Tibial nerve (tissue), 4 donors: Measurements from ENCODE around the gene SYTL1. TPM values are rescaled to one million over a fixed set of nuclear protein-coding genes. Genes with fewer than 3 reads are reported as not detected.
"Not testable (repeated sequence)": the region's sequence is repeated elsewhere in the genome, so short reads cannot be mapped to it uniquely, and the experiment has no call there.

ENCODE experiments used
- DNase-seq, 2 donors: peaks; one replicate each; pipeline ENCODE4 v3.0.0-alpha.2; 2019; ENCODE audit warnings: low spot score in 2 of 2
- H3K27ac ChIP-seq, 4 donors: fragments of 200-600 bp; sonication (generic) in 3 of 4; one replicate each; pipeline ENCODE4 v1.5.1; 2017 to 2019; ENCODE audit warnings: mild to moderate bottlenecking in 1 of 4
- H3K27me3 ChIP-seq, 2 donors: fragments of 200-600 bp; sonication (generic) in 1 of 2; one replicate each; pipeline versions ENCODE4 v1.5.1 to v1.6.0; 2017 to 2019
- H3K36me3 ChIP-seq, 3 donors: fragments of 200-600 bp; sonication (generic); one replicate each; pipeline ENCODE4 v1.5.1; 2018 to 2019
- H3K4me1 ChIP-seq, 4 donors: fragments of 200-600 bp; sonication (generic) in 3 of 4; one replicate each; pipeline ENCODE4 v1.5.1; 2017 to 2019
- H3K4me3 ChIP-seq, 4 donors: fragments of 200-600 bp; sonication (generic) in 3 of 4; one replicate each; pipeline ENCODE4 v1.5.1; 2017 to 2019; ENCODE audit warnings: mild to moderate bottlenecking in 1 of 4, moderate library complexity in 1 of 4
- H3K9me3 ChIP-seq, 4 donors: fragments of 200-600 bp; sonication (generic) in 3 of 4; one replicate each; pipeline ENCODE4 v1.5.1; 2017 to 2019
- CTCF ChIP-seq, 5 experiments: fragments of 200-600 bp in 3 of 5; fragments of 450-650 bp in 2 of 5; sonication (generic) in 3 of 5; IDR thresholded peaks; one replicate each; pipeline ENCODE4 v1.5.1; 2016 to 2019; ENCODE audit warnings: antibody characterized with exemption in 5 of 5, mild to moderate bottlenecking in 3 of 5, moderate library complexity in 2 of 5
- EP300 ChIP-seq, 2 donors: sonication (generic); formaldehyde crosslinking; IDR thresholded peaks; one replicate each; pipeline ENCODE4 v1.6.1; 2017; ENCODE audit warnings: antibody characterized with exemption in 2 of 2, mild to moderate bottlenecking in 1 of 2
- POLR2A ChIP-seq, 2 donors: fragments of 450-650 bp; IDR thresholded peaks; one replicate each; pipeline ENCODE4 v1.6.1; 2017; ENCODE audit warnings: antibody characterized with exemption in 2 of 2, mild to moderate bottlenecking in 2 of 2, moderate library complexity in 2 of 2
- WGBS, 2 donors: methylation state at CpG; one replicate each; pipeline ENCODE4 v1.1.5; 2018; 5-methylcytosine and 5-hydroxymethylcytosine counted together
- total RNA-seq, 4 donors: library from RNA; depleted of rRNA; stranded (reverse); fragments of >200 nt; gene quantifications; one replicate each; pipeline ENCODE4 v1.1.0, GENCODE V29; 2016

The SYTL1 gene
- total RNA-seq, 4 donors from 2014 or later: 1.2 to 2.7 (median 1.7) TPM

GRCh38 chr1:27381969-27382762, 40.3 kb downstream of the SYTL1 start:
- peaks cover 0 to 6% of the 10 kb centered on the region in 2 donors for H3K27me3 ChIP-seq
- no peaks in the 10 kb centered on the region for H3K9me3 ChIP-seq
- H3K27ac ChIP-seq: no peak overlapping the region
- no peaks in the 10 kb centered on the region for H3K36me3 ChIP-seq
- TF ChIP-seq EP300 (IDR thresholded peaks at IDR 0.05) (no peak), POLR2A (IDR thresholded peaks at IDR 0.05) (no peak), CTCF (IDR thresholded peaks at IDR 0.05) (no peak)
- peaks cover 0 to 25% (median 9%) of the 10 kb centered on the region in 4 donors for H3K4me1 ChIP-seq
- DNase-seq: no peak
- WGBS, 2 donors: 77 to 85% methylated on average over 17 to 18 of the region's 18 CpGs
- H3K4me3 ChIP-seq: no peak overlapping the region

- Histone ChIP-seq H3K36me3 (no peaks in the 10 kb centered on the region), H3K27ac (no peak within 1 kb of the TSS), H3K4me1 (peaks cover 0 to 25% (median 9%) of the 10 kb centered on the region in 4 donors), H3K9me3 (no peaks in the 10 kb centered on the region), H3K27me3 (peaks cover 0 to 6% of the 10 kb centered on the region in 2 donors), H3K4me3 (no peak within 1 kb of the TSS)
- 24 to 37% methylated on average over 11 to 38 of the region's 43 CpGs for WGBS, 2 donors
- TF ChIP-seq POLR2A (IDR thresholded peaks at IDR 0.05): no peak
- TF ChIP-seq CTCF (IDR thresholded peaks at IDR 0.05): no peak
- no peak for TF ChIP-seq EP300 (IDR thresholded peaks at IDR 0.05)
- DNase-seq: no peak
These were observed 41.3 kb downstream of the SYTL1 start, which contains the start of gene CD164L2 for GRCh38 chr1:27383039-27383605. Gene CD164L2 (minus strand): TSS chr1:27383333. CDS start chr1:27383239, 94 bp downstream.

- no peak for DNase-seq
- Histone ChIP-seq H3K27ac (no peak overlapping the region), H3K9me3 (no peaks in the 10 kb centered on the region), H3K27me3 (peaks cover 0 to 6% of the 10 kb centered on the region in 2 donors), H3K4me3 (no peak overlapping the region), H3K36me3 (no peaks in the 10 kb centered on the region), H3K4me1 (peaks cover 0 to 25% (median 9%) of the 10 kb centered on the region in 4 donors)
- 82 to 89% methylated on average over 13 of the region's 13 CpGs for WGBS, 2 donors
- TF ChIP-seq CTCF (IDR thresholded peaks at IDR 0.05) (no peak), EP300 (IDR thresholded peaks at IDR 0.05) (no peak), POLR2A (IDR thresholded peaks at IDR 0.05) (no peak)
These were observed 41.8 kb downstream of the SYTL1 start for GRCh38 chr1:27383661-27384060.

- H3K36me3 ChIP-seq, DNase-seq, H3K9me3 ChIP-seq, H3K4me3 ChIP-seq, H3K27ac ChIP-seq, H3K27me3 ChIP-seq: not testable (repeated sequence)
- H3K4me1 ChIP-seq: peaks cover 0 to 25% (median 9%) of the 10 kb centered on the region in 4 donors
- WGBS, 2 donors: 88 to 94% methylated on average over 3 of the region's 3 CpGs
These were observed 43.0 kb downstream of the SYTL1 start for GRCh38 chr1:27384797-27385196.

- WGBS, 2 donors: 39 to 40% methylated on average over 5 of the region's 5 CpGs
- Histone ChIP-seq H3K27ac (no peak overlapping the region), H3K27me3 (no peaks in the 10 kb centered on the region), H3K4me1 (peaks cover 0 to 22% (median 16%) of the 10 kb centered on the region in 4 donors), H3K36me3 (no peaks in the 10 kb centered on the region), H3K4me3 (no peak overlapping the region), H3K9me3 (no peaks in the 10 kb centered on the region)
- no peak for TF ChIP-seq POLR2A (IDR thresholded peaks at IDR 0.05)
- peak; percentile 70 to 83 (median 83) for TF ChIP-seq CTCF (IDR thresholded peaks at IDR 0.05)
- peak; percentile 60 to 82 for DNase-seq
These were observed 46.6 kb downstream of the SYTL1 start for GRCh38 chr1:27388337-27389005.
